ENCODE results near the gene OR4M1. TPM values are rescaled to one million over a fixed set of nuclear protein-coding genes. Genes with fewer than 3 reads are reported as not detected.
"Not testable (repeated sequence)": the region's sequence is repeated elsewhere in the genome, so short reads cannot be mapped to it uniquely, and the experiment has no call there.

OR4M1 gene
- total and polyA plus RNA-seq, 9 of the 15 experiments (the other 6 are each of a cell fraction or from before 2014, with no cell fraction given) = not detected

GRCh38 chr14:19801118-19801464 lies 27.8 kb downstream of the OR4M1 start:
- ATAC-seq = peak; percentile 76
- TF ChIP-seq ZBTB7A (IDR thresholded peaks at IDR 0.05; ENCODE audit: borderline replicate concordance, control insufficient read depth, low read depth, low read length) = no peak
- TF ChIP-seq RHOXF2B (CRISPR knock-in tag; conservative IDR thresholded peaks at IDR 0.05) = no peak
- no peak for TF ChIP-seq ZZZ3 (IDR thresholded peaks at IDR 0.05)
- no peak for TF ChIP-seq FOXA1 (IDR thresholded peaks at IDR 0.05; ENCODE audit: borderline replicate concordance)
- TF ChIP-seq HDGF (IDR thresholded peaks at IDR 0.05) = no peak
- TF ChIP-seq TAL1 (IDR thresholded peaks at IDR 0.05) = no peak
- TF ChIP-seq GABPB1 (CRISPR knock-in tag; IDR thresholded peaks at IDR 0.05) = no peak
- no peak for TF ChIP-seq ADNP (tag; IDR thresholded peaks at IDR 0.05)
- no peak for TF ChIP-seq ZEB2 (IDR thresholded peaks at IDR 0.05)
- no peak for TF ChIP-seq BRD9 (IDR thresholded peaks at IDR 0.05; ENCODE audit: low read depth, partially characterized antibody)
- no peak for TF ChIP-seq TCF15 (CRISPR knock-in tag; IDR thresholded peaks at IDR 0.05)
- no peak for TF ChIP-seq SNIP1 (IDR thresholded peaks at IDR 0.05; ENCODE audit: low read depth)
- TF ChIP-seq ZSCAN32 (CRISPR knock-in tag; IDR thresholded peaks at IDR 0.05) = no peak
- no peak for TF ChIP-seq CXXC5 (CRISPR knock-in tag; IDR thresholded peaks at IDR 0.05)
- TF ChIP-seq CHD2 (IDR thresholded peaks at IDR 0.05; ENCODE audit: low read depth, low read length) = no peak
- Histone ChIP-seq H3K27me3 (ENCODE audit: control insufficient read depth in 2 of 2, insufficient read depth in 2 of 2, low read length in 2 of 2) (no peaks in the 10 kb centered on the region), H3K9me1 (ENCODE audit: control insufficient read depth, insufficient read depth, low read length) (no peaks in the 10 kb centered on the region), H3K36me3 (ENCODE audit: control insufficient read depth, insufficient read depth, low read length) (no peaks in the 10 kb centered on the region), H3K9ac (ENCODE audit: insufficient read depth in 1 of 2, low read depth in 2 of 2, low read length in 2 of 2) (no peak overlapping the region), H3K4me3 (no peak overlapping the region), H3K4me1 (replicated peaks in 1 of 2; ENCODE audit: control insufficient read depth in 2 of 2, insufficient read depth in 2 of 2, low read length in 2 of 2) (no peaks in the 10 kb centered on the region), H3K79me2 (ENCODE audit: control insufficient read depth, insufficient read depth, low read length) (no peaks in the 10 kb centered on the region), H4K20me1 (replicated peaks; ENCODE audit: control insufficient read depth, insufficient read depth, low read length) (no peaks in the 10 kb centered on the region), H3K27ac (ENCODE audit: extremely low read depth, low read depth, low read length) (no peak overlapping the region), H3K9me3 (replicated peaks; ENCODE audit: control insufficient read depth, insufficient read depth, low read depth, low read length) (no peaks in the 10 kb centered on the region), H3K4me2 (ENCODE audit: insufficient read depth, low read length) (no peak overlapping the region), H2AFZ (ENCODE audit: low read depth, low read length) (no peak overlapping the region)
- BruUV-seq (replicated peaks) = no TSS peak
- intact Hi-C loops (cut with micrococcal nuclease) = loop anchor here (10.0 kb wide), 1 partner anchor 74 kb away; the partner anchor contains the start of gene OR4K2
- CTCF ChIA-PET (ENCODE audit: low intra/inter-chr PET ratio) = no interaction called here
- no peak for DNase-seq (ENCODE audit: extremely low read depth in 1 of 4, low spot score in 3 of 4)
- no peak for FAIRE-seq
- in situ Hi-C loops (cut with MboI) = no loop called here
- WGBS (ENCODE audit: insufficient coverage, low coverage, missing lambda C conversion rate) = 17% methylated on average over 13 of the region's 13 CpGs
- POLR2A ChIA-PET = no interaction called here

- H3K4me1 ChIP-seq (replicated peaks in 1 of 2; ENCODE audit: control insufficient read depth in 2 of 2, insufficient read depth in 2 of 2, low read length in 2 of 2); H3K79me2 ChIP-seq (ENCODE audit: control insufficient read depth, insufficient read depth, low read length); H3K27me3 ChIP-seq (ENCODE audit: control insufficient read depth in 2 of 2, insufficient read depth in 2 of 2, low read length in 2 of 2); H2AFZ ChIP-seq (ENCODE audit: low read depth, low read length); in situ Hi-C loops (cut with MboI); H4K20me1 ChIP-seq (replicated peaks; ENCODE audit: control insufficient read depth, insufficient read depth, low read length); BruUV-seq (replicated peaks); POLR2A ChIA-PET; ATAC-seq; H3K9me3 ChIP-seq (replicated peaks; ENCODE audit: control insufficient read depth, insufficient read depth, low read depth, low read length); DNase-seq (ENCODE audit: extremely low read depth in 1 of 4, low spot score in 3 of 4); CTCF ChIA-PET (ENCODE audit: low intra/inter-chr PET ratio); H3K36me3 ChIP-seq (ENCODE audit: control insufficient read depth, insufficient read depth, low read length); H3K4me3 ChIP-seq; H3K27ac ChIP-seq (ENCODE audit: extremely low read depth, low read depth, low read length); H3K4me2 ChIP-seq (ENCODE audit: insufficient read depth, low read length); H3K9me1 ChIP-seq (ENCODE audit: control insufficient read depth, insufficient read depth, low read length); FAIRE-seq; H3K9ac ChIP-seq (ENCODE audit: insufficient read depth in 1 of 2, low read depth in 2 of 2, low read length in 2 of 2): not testable (repeated sequence)
- 0% methylated on average over 1 of the region's 1 CpG for WGBS (ENCODE audit: insufficient coverage, low coverage, missing lambda C conversion rate)
- intact Hi-C loops (cut with micrococcal nuclease) = loop anchor here (10.0 kb wide), 1 partner anchor 71 kb away; the partner anchor contains the start of gene OR4K2
Measured at GRCh38 chr14:19803470-19803869, 30.2 kb downstream of the OR4M1 start, which contains the start of gene OR4N2. OR4N2 (plus strand) TSS chr14:19803770; CDS start chr14:19827449, 23,679 bp downstream.
